ENCODE data around the gene LCN10. TPM values are rescaled to one million over a fixed set of nuclear protein-coding genes. Genes with fewer than 3 reads are reported as not detected.
"Not testable (repeated sequence)": the region's sequence is repeated elsewhere in the genome, so short reads cannot be mapped to it uniquely, and the experiment has no call there.

The LCN10 gene
- not detected in 2 replicates for total RNA-seq (ENCODE audit: low replicate concordance)

DNA sequence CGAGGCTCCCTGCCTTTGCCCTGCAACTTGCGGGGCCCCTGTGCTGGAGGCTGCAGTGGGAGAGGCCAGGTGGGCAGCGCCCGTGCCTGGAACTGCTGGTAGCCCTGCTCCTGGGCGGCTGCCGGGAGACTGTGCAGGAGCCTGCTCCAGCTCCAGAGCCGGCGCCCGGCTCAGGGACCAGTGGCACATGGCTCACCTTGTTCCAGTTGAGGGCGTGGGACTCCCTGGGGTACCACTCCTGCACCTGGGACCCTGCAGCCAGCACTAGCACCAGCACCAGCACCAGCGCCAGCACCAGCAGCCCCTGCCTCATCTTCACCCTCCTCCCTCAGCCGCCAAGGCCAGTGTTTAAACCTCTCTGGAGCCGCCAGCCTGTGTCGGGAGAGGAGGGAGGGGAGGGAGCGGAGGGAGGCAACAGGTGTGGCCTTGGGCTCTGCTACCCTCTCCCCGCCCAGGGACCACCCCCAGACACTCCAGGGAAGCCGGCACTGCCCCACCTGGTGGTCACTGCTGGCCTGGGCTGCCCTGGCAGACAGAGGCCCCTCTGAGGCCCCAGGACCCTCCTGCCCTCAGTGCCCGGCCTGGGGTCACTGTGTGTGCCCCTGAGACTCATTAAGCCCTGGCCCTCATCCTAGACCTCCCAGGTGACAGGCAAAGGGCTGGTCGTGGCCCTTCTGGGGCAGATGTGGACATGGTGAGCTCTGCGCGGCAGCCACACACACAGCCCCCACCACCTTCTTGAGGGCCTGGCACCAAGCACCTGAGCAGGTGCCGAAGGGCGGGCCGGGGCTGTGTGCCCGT lies at the start of gene LCN10:
Gene LCN10 (minus strand): TSS at position 350 of the 801 bp plus-strand sequence. CDS start 37 bp downstream, at position 313.
- no peak for DNase-seq (ENCODE audit: low read depth)
- TF ChIP-seq, protein P1, sequence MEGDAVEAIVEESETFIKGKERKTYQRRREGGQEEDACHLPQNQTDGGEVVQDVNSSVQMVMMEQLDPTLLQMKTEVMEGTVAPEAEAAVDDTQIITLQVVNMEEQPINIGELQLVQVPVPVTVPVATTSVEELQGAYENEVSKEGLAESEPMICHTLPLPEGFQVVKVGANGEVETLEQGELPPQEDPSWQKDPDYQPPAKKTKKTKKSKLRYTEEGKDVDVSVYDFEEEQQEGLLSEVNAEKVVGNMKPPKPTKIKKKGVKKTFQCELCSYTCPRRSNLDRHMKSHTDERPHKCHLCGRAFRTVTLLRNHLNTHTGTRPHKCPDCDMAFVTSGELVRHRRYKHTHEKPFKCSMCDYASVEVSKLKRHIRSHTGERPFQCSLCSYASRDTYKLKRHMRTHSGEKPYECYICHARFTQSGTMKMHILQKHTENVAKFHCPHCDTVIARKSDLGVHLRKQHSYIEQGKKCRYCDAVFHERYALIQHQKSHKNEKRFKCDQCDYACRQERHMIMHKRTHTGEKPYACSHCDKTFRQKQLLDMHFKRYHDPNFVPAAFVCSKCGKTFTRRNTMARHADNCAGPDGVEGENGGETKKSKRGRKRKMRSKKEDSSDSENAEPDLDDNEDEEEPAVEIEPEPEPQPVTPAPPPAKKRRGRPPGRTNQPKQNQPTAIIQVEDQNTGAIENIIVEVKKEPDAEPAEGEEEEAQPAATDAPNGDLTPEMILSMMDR (IDR thresholded peaks at IDR 0.05; ENCODE audit: insufficient read depth, low read length) = peak; percentile 40
- no peak within 1 kb of the TSS for H3K4me3 ChIP-seq (ENCODE audit: low read depth, low read length)

DNA sequence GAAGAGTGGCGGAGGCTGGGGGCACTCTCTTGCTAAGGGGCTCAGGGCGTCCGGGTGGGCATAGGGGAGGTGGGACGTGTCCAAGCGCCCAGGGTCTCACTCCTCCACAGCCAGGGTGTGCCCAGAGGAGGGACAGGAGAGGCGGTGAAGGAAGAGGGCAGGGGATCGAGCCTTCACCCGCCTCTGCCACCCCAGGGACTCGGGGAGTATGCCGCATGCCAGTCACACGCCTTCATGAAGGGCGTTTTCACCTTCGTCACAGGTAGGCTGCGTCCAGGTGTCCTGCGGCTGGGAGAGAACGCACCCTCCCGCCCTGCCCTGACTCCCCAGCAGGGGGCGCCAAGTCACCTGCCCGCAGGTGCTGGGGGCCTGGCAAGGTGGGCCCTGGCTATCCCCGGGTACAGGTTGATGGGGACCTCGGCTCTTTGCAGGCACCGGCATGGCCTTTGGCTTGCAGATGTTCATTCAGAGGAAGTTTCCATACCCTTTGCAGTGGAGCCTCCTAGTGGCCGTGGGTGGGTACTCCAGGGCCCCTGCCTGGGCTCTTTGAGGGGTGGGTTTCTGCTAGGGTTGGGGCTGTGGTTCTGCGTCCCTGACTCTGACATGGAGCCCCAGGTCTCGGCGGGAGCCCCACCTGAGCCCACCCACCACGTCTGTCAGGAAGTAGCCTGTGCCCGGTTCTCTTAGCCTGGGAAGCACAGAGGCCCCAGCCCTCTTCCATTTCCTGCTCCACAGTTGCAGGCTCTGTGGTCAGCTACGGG lies 49.0 kb upstream of the LCN10 start:
- no peak for DNase-seq (ENCODE audit: low read depth)
- TF ChIP-seq, protein P1 (IDR thresholded peaks at IDR 0.05; ENCODE audit: insufficient read depth, low read length) = peak; percentile 82

DNA sequence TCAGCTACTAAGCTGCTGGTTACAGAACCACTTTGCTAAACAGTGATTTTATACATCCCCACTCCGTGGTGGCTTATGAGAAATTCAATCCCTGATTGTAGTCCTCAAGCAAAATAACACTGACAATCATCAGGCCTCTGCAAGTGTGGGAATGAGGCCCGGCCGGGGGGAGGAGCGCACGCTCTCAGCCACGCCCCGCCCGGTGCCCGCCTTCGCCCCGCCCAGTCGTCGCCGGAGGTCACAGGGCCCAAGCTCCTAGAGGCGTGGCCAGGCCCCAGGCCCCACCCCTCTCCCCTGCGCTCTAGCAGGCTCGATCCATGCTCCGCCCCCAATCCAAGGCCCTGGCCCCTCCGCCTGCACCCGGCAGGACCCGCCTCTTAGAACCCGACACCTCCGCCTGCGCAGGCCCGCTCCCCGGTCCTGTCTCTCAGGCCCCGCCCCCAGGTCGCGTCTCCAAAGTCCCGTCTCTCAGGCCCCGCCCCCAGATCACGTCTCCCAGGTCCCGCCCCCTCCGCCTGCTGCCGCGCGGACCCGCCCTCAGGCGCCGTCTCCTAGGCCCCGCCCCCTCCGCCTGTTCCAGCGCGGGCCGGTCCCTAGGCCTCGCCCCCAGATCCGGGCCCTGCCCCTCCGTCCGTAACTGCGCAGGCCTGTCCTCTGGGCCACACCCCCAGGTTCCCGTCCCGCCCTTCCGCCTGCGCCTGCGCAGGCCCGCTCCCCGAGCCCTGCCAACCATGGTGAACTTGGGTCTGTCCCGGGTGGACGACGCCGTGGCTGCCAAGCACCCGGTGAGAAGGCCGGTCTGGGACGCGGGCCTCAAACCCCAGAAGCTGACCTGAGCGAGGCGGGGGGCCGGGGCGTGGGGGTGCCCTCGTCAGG lies 48.1 kb upstream of the LCN10 start, which contains the start of gene TMEM141:
Gene TMEM141 (plus strand): TSS at position 705 of the 876 bp plus-strand sequence. CDS start 27 bp downstream, at position 732.
- H3K4me3 ChIP-seq (ENCODE audit: low read depth, low read length) = peak within 1 kb of the TSS; percentile 96
- TF ChIP-seq, protein P1 (IDR thresholded peaks at IDR 0.05; ENCODE audit: insufficient read depth, low read length) = no peak
- DNase-seq (ENCODE audit: low read depth) = peak; percentile 99

More for the DNA sequence above, 49.0 kb upstream of the LCN10 start:
- H3K4me3 ChIP-seq (ENCODE audit: low read depth, low read length) = peak overlapping the region; percentile 96

DNA sequence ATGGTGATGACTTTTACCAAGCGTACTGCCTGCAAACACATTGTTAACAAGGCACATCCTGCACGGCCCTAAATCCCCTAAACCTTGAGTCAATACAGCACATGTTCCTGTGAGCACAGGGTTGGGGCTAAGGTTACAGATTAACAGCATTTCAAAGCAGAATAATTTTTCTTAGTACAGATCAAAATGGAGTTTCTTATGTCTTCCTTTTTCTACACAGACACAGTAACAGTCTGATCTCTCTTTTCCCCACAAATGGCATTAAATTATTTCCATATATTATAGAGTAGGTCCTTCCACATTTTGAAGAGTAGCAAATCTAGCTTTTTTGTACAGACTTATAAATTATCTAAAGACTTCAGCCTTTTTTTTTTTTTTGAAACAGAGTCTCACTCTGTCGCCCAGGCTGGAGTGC lies 46.8 kb upstream of the LCN10 start:
- DNase-seq (ENCODE audit: low read depth) = no peak
- TF ChIP-seq, protein P1 (IDR thresholded peaks at IDR 0.05; ENCODE audit: insufficient read depth, low read length) = no peak
- H3K4me3 ChIP-seq (ENCODE audit: low read depth, low read length) = no peak overlapping the region

DNA sequence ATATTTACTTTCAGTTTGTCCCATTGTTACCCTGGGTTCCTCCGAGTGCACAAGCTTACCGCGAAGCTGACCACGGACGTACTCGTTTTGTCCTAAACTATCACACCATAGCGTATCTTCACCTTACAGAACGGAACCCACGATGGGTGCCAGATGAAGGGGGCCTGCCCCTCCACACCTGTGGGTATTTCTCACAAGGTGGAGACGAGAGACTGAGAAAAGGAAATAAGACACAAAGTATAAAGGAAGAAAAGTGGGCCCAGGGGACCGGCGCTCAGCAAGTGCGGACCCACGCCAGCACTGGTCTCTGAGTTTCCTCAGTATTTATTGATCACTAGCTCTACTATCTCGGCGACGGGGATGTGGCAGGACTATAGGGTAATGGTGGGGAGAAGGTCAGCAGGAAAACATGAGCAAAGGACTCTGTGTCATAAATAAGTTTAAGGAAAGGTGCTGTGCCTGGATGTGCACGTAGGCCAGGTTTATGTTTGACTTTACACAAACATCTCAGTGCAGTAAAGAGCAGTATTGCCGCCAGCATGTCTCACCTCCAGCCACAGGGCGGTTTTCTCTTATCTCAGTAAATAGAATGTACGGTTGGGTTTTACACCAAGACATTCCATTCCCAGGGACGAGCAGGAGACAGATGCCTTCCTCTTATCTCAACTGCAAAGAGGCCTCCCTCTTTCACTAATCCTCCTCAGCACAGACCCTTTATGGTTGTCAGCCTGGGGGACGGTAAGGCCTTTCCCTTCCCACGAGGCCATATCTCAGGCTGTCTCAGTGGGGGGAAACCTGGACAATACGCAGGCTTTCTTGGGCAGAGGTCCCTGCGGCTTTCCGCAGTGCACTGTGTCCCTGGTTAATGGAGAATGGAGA lies 46.1 kb upstream of the LCN10 start:
- H3K4me3 ChIP-seq (ENCODE audit: low read depth, low read length); DNase-seq (ENCODE audit: low read depth): not testable (repeated sequence)

DNA sequence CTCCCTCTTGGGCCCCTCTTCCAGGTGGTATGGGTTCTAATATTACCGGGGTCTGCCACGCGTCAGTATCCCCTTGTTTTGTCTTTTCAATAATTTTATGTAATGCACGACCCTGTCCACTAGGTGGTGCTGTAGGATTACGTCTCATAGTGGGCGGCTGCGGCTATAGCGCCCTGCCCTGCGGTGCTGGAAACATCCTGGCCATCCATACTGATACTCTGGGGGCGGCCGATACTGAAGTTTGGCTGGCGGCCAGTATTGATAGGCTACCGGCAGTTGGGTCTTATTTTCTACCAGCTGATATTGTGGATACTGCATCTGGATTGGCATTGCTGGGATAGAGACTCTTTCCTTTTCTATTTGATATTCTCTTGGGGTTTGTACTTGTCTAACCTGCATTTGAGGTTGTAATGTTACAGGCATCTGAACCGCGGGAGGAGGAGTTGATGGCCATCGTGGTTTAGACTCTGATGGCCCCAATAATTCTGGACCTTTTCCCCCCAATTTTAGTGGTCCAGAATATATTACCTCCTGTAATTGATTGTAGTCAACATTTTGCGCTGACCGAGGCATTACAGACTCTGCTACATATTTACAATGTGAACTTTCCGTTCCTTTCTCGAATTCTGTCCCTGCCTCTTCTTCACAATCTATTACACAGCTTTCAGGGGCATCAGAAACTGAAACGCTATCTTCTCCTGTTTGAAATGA lies 45.1 kb upstream of the LCN10 start:
- DNase-seq (ENCODE audit: low read depth) = peak; percentile 67
- TF ChIP-seq, protein P1 (IDR thresholded peaks at IDR 0.05; ENCODE audit: insufficient read depth, low read length) = peak; percentile 72
- no peak overlapping the region for H3K4me3 ChIP-seq (ENCODE audit: low read depth, low read length)

DNA sequence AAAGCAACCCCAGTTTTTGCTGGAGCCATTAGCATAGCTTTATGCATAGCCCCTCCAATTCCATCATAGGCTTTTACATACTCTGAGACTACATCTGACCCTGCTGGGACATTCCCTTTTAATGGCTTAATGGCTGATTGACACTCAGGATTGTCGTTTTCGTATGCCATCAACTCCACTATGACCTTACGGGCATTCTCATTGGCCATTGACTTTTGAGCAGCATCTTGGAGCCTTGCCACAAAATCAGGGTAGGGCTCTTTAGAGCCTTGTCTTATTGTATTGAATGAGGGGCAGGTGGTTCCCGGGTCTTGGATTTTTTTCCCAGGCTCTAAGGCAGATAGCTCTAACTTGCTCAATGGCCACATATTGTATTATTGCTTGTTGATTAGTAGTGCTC lies 44.2 kb upstream of the LCN10 start:
- not testable (repeated sequence) for DNase-seq (ENCODE audit: low read depth); H3K4me3 ChIP-seq (ENCODE audit: low read depth, low read length)
